Spleen (tissue), 7 donors: ENCODE data around the gene PRKACA.

ENCODE experiments used
- POLR2A ChIP-seq, 3 donors: fragments of 450-650 bp; IDR thresholded peaks; one replicate each; pipeline ENCODE4 v1.5.1; 2017; ENCODE audit warnings: antibody characterized with exemption in 3 of 3, mild to moderate bottlenecking in 1 of 3
- POLR2AphosphoS5 ChIP-seq, 3 donors: sonication (generic); formaldehyde crosslinking; IDR thresholded peaks; one replicate each; pipeline ENCODE4 v1.5.1; 2017; ENCODE audit warnings: antibody characterized with exemption in 3 of 3
- TF ChIP-seq, protein P1 (sequence below), 11 experiments: fragments of 200-600 bp in 7 of 11; fragments of 450-650 bp in 4 of 11; sonication (generic) in 4 of 11; IDR thresholded peaks in 8 of 11; conservative IDR thresholded peaks in 3 of 11; 1 replicate in 7 of 11; 2 replicates in 4 of 11; pipeline versions ENCODE4 v1.4.0 to v1.8.0; 2016 to 2021; ENCODE audit warnings: antibody characterized with exemption in 11 of 11, inconsistent platforms in 4 of 11, mild to moderate bottlenecking in 1 of 11
- donor health status: DM: no; HTN: no; CAD: no; lungs with moderate emphysema.
- donor health status: DM: no; HTN: no; CAD: no.
- donor health status: DM: no; HTN: no; CAD: no.

DNA sequence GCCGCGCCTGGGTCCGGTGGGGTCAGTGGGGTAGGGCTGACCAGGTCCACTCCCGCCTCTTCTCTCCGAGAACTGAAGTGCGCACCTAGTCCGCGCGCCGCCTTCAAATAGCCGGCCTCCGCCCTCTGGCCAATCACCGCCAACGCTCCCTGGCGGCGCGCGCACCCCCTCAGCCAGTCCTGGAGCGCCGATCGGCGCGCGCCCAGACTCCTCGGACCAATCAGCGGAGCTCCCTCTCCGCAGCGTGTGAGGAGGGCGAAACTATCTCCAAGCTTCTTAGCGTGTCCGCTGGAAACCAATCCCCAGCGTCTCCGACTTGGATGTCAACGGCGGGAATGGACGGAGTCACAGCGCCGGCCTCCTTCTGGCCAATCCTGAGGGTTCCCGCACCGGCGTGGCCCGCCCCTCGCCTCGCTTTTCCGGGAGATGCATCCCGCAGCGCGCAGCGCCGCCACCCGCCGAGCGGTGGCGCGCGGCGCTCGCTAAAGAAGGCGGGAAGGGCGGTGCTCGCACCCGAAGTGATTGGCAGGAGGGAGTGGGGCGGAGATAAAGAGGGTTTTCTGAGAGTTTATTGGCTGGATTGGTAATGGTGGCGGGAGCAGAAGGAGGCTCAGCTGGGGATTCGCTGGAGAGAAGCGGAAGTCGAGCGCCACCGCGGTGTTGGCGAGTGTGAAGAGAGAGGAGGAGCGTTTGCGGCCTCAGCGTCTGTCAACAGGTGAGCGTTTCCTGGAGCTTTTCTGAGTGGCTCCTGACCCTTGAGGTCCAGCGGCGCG lies 19.1 kb upstream of the PRKACA start, which contains the start of gene ASF1B:
- TF ChIP-seq, protein P1, sequence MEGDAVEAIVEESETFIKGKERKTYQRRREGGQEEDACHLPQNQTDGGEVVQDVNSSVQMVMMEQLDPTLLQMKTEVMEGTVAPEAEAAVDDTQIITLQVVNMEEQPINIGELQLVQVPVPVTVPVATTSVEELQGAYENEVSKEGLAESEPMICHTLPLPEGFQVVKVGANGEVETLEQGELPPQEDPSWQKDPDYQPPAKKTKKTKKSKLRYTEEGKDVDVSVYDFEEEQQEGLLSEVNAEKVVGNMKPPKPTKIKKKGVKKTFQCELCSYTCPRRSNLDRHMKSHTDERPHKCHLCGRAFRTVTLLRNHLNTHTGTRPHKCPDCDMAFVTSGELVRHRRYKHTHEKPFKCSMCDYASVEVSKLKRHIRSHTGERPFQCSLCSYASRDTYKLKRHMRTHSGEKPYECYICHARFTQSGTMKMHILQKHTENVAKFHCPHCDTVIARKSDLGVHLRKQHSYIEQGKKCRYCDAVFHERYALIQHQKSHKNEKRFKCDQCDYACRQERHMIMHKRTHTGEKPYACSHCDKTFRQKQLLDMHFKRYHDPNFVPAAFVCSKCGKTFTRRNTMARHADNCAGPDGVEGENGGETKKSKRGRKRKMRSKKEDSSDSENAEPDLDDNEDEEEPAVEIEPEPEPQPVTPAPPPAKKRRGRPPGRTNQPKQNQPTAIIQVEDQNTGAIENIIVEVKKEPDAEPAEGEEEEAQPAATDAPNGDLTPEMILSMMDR (IDR thresholded peaks at IDR 0.05 in 8 of 11, conservative IDR thresholded peaks at IDR 0.05 in 3 of 11), result peak; percentile 90 to 100 (median 98)
- TF ChIP-seq POLR2A (IDR thresholded peaks at IDR 0.05) (peak in 1 of 3 donors; percentile 73), POLR2AphosphoS5 (IDR thresholded peaks at IDR 0.05) (peak; percentile 91 to 95 (median 92))
